H9 (cell line): ENCODE results near the gene SORCS2. TPM values are rescaled to one million over a fixed set of nuclear protein-coding genes. Genes with fewer than 3 reads are reported as not detected.

Experiments used
- DNase-seq: peaks from one replicate; pipeline ENCODE4 v3.0.0-alpha.2; 2017
- H2AFZ ChIP-seq: one replicate; pipeline ENCODE4 v1.6.1; 2013; ENCODE audit warnings: mild to moderate bottlenecking, low read length, control low read depth, moderate library complexity
- H2AK5ac ChIP-seq: 2 replicates; pipeline ENCODE4 v1.6.1; 2013; ENCODE audit warnings: low read length, control low read depth, mixed read lengths; ENCODE audit not compliant: insufficient read length
- H2BK120ac ChIP-seq: one replicate; pipeline ENCODE4 v1.6.1; 2013; ENCODE audit warnings: low read depth, mild to moderate bottlenecking, low read length, control low read depth, inconsistent platforms; ENCODE audit not compliant: poor library complexity, severe bottlenecking
- H2BK12ac ChIP-seq: 2 replicates; pipeline ENCODE4 v1.6.1; 2013; ENCODE audit warnings: low read length, control low read depth, mixed read lengths, low read depth; ENCODE audit not compliant: insufficient read length
- H2BK15ac ChIP-seq: 2 replicates; pipeline ENCODE4 v1.6.1; 2013; ENCODE audit warnings: low read depth, low read length, control low read depth
- H2BK20ac ChIP-seq: one replicate; pipeline ENCODE4 v1.6.1; 2013; ENCODE audit warnings: low read depth, mild to moderate bottlenecking, low read length, control low read depth, inconsistent platforms; ENCODE audit not compliant: poor library complexity, severe bottlenecking
- H2BK5ac ChIP-seq: 2 replicates; pipeline ENCODE4 v1.6.1; 2013; ENCODE audit warnings: low read length, control low read depth, mixed read lengths; ENCODE audit not compliant: insufficient read length
- H3K14ac ChIP-seq: 2 replicates; pipeline ENCODE4 v1.6.1; 2013; ENCODE audit warnings: low read length, control low read depth; ENCODE audit not compliant: insufficient read depth
- H3K18ac ChIP-seq: 2 replicates; pipeline ENCODE4 v1.6.1; 2013; ENCODE audit warnings: low read depth, mild to moderate bottlenecking, mixed read lengths, low read length, control low read depth; ENCODE audit not compliant: insufficient read length
- H3K23ac ChIP-seq: 2 replicates; pipeline ENCODE4 v1.6.1; 2013; ENCODE audit warnings: low read length, control low read depth, mixed read lengths, low read depth; ENCODE audit not compliant: insufficient read length
- H3K23me2 ChIP-seq: 2 replicates; pipeline ENCODE4 v1.6.1; 2013; ENCODE audit warnings: low read depth, mild to moderate bottlenecking, mixed read lengths, low read length, control low read depth; ENCODE audit not compliant: insufficient read length, poor library complexity, severe bottlenecking
- H3K27ac ChIP-seq: 2 replicates; pipeline ENCODE4 v1.5.1; 2013; ENCODE audit warnings: low read length, control low read depth, mixed read lengths, low read depth; ENCODE audit not compliant: insufficient read length
- H3K27me3 ChIP-seq: 2 replicates; pipeline ENCODE4 v1.6.1; 2013; ENCODE audit warnings: low read length, control low read depth, inconsistent platforms; ENCODE audit not compliant: insufficient read depth
- H3K4ac ChIP-seq: 2 replicates; pipeline ENCODE4 v1.6.1; 2013; ENCODE audit warnings: low read depth, mild to moderate bottlenecking, control low read depth, inconsistent platforms, low read length, moderate library complexity
- H3K4me1 ChIP-seq: 2 replicates; pipeline ENCODE4 v1.6.1; 2013; ENCODE audit warnings: low read length, control low read depth, inconsistent platforms; ENCODE audit not compliant: insufficient read depth
- H3K4me2 ChIP-seq: 2 replicates; pipeline ENCODE4 v1.6.1; 2013; ENCODE audit warnings: low read length, control low read depth, mixed read lengths; ENCODE audit not compliant: insufficient read length, insufficient read depth
- H3K56ac ChIP-seq: 2 replicates; pipeline ENCODE4 v1.6.1; 2013; ENCODE audit warnings: low read depth, mild to moderate bottlenecking, mixed read lengths, low read length, control low read depth; ENCODE audit not compliant: insufficient read length
- H3K79me1 ChIP-seq: 2 replicates; pipeline ENCODE4 v1.6.1; 2013; ENCODE audit warnings: low read depth, mild to moderate bottlenecking, moderate library complexity, low read length, control low read depth, inconsistent platforms; ENCODE audit not compliant: insufficient read depth, poor library complexity, severe bottlenecking
- H3K79me2 ChIP-seq: 2 replicates; pipeline ENCODE4 v1.6.1; 2013; ENCODE audit warnings: low read length, control low read depth, inconsistent platforms; ENCODE audit not compliant: insufficient read depth
- H3K9ac ChIP-seq: 2 replicates; pipeline ENCODE4 v1.6.1; 2013; ENCODE audit warnings: low read length, control low read depth, mixed read lengths; ENCODE audit not compliant: insufficient read length; ENCODE audit errors: extremely low read depth
- H3K9me3 ChIP-seq: one replicate; pipeline ENCODE4 v1.6.1; 2013; ENCODE audit warnings: low read depth, low read length, inconsistent platforms; ENCODE audit not compliant: control insufficient read depth
- H3T11ph ChIP-seq: one replicate; pipeline ENCODE4 v1.6.1; 2013; ENCODE audit warnings: mild to moderate bottlenecking, low read length, control low read depth, inconsistent platforms
- H4K20me1 ChIP-seq: one replicate; pipeline ENCODE4 v1.6.1; 2013; ENCODE audit not compliant: control insufficient read depth, insufficient read length, insufficient read depth
- H4K5ac ChIP-seq: 2 replicates; pipeline ENCODE4 v1.6.1; 2013; ENCODE audit warnings: low read depth, mild to moderate bottlenecking, mixed read lengths, low read length, control low read depth; ENCODE audit not compliant: insufficient read length
- H4K8ac ChIP-seq: replicated peaks from 2 replicates; pipeline ENCODE4 v1.6.1; 2013; ENCODE audit warnings: low read length, control low read depth, mixed read lengths, low read depth; ENCODE audit not compliant: insufficient read length
- H4K91ac ChIP-seq: 2 replicates; pipeline ENCODE4 v1.6.1; 2013; ENCODE audit warnings: low read depth, mild to moderate bottlenecking, moderate library complexity, mixed read lengths, low read length, control low read depth; ENCODE audit not compliant: insufficient read length
- H3K27ac Mint-ChIP-seq, 3 experiments: 2 replicates in 2 of 3; 3 replicates in 1 of 3; pipeline ENCODE4 v1.8.0; 2020 to 2021; ENCODE audit warnings: mixed read lengths in 3 of 3, mild to moderate bottlenecking in 1 of 3, moderate library complexity in 1 of 3
- H3K27me3 Mint-ChIP-seq: 2 replicates; pipeline ENCODE4 v1.8.0; 2021; ENCODE audit warnings: low read depth, mild to moderate bottlenecking, moderate library complexity, mixed read lengths
- H3K36me3 Mint-ChIP-seq, 3 experiments: 2 replicates in 2 of 3; 3 replicates in 1 of 3; pipeline ENCODE4 v1.8.0; 2020 to 2021; ENCODE audit warnings: low read depth in 3 of 3, mixed read lengths in 3 of 3; ENCODE audit not compliant: insufficient read depth in 1 of 3
- H3K4me1 Mint-ChIP-seq, 2 experiments: 2 replicates each; pipeline ENCODE4 v1.8.0; 2020; ENCODE audit warnings: mixed read lengths in 2 of 2
- H3K4me3 Mint-ChIP-seq, 2 experiments: 2 replicates in 1 of 2; 3 replicates in 1 of 2; pipeline ENCODE4 v1.8.0; 2020 to 2021; ENCODE audit warnings: mild to moderate bottlenecking in 2 of 2, mixed read lengths in 2 of 2, moderate library complexity in 1 of 2
- H3K9me3 Mint-ChIP-seq, 2 experiments: 2 replicates in 1 of 2; 3 replicates in 1 of 2; pipeline ENCODE4 v1.8.0; 2020; ENCODE audit warnings: mild to moderate bottlenecking in 2 of 2, mixed read lengths in 2 of 2, moderate library complexity in 1 of 2
- CTCF ChIP-seq: fragments of 200-600 bp; sonication (generic); conservative IDR thresholded peaks from 3 replicates; pipeline ENCODE4 v1.8.0; 2021; ENCODE audit warnings: antibody characterized with exemption, mild to moderate bottlenecking
- WGBS: extraction: QIAGEN DNeasy Blood & Tissue Kit; methylation state at CpG from one replicate; pipeline ENCODE4 v1.1.7; 2013; ENCODE audit warnings: missing lambda C conversion rate, low lambda C conversion rate, mixed read lengths; ENCODE audit not compliant: insufficient read length; ENCODE audit errors: extremely low coverage; 5-methylcytosine and 5-hydroxymethylcytosine counted together
- total RNA-seq: library from RNA; stranded (reverse); gene quantifications from 2 replicates; pipeline ENCODE4 v1.2.1, GENCODE V29; 2021

SORCS2 gene
- total RNA-seq, 1 experiment from 2014 or later: 0.57 TPM

GRCh38 chr4:7679406-7680040 lies 487.2 kb downstream of the SORCS2 start:
- Histone ChIP-seq H3T11ph (no peak overlapping the region), H2AFZ (no peak overlapping the region), H2BK20ac (no peak overlapping the region), H3K56ac (no peak overlapping the region), H2BK12ac (no peak overlapping the region), H2BK5ac (no peak overlapping the region), H2AK5ac (no peak overlapping the region), H3K79me1 (no peaks in the 10 kb centered on the region), H3K23ac (no peak overlapping the region), H4K5ac (no peak overlapping the region), H4K20me1 (no peaks in the 10 kb centered on the region), H3K4ac (no peak overlapping the region), H3K9me3 (no peaks in the 10 kb centered on the region), H2BK15ac (no peak overlapping the region), H3K79me2 (no peaks in the 10 kb centered on the region), H3K27ac (no peak overlapping the region), H4K8ac (no peak overlapping the region), H3K23me2 (no peaks in the 10 kb centered on the region), H2BK120ac (no peak overlapping the region), H3K18ac (no peak overlapping the region), H3K4me2 (no peak overlapping the region), H3K9ac (no peak overlapping the region), H4K91ac (no peak overlapping the region), H3K27me3 (no peaks in the 10 kb centered on the region), H3K4me1 (no peaks in the 10 kb centered on the region), H3K14ac (no peak overlapping the region; the same call in 1 of the 2 replicates)
- WGBS: no CpG with 5 or more reads among the region's 11 CpGs
- H3K27me3 Mint-ChIP-seq: peaks cover 12% of the 10 kb centered on the region
- H3K9me3 Mint-ChIP-seq: peaks cover 17 to 19% of the 10 kb centered on the region in 2 experiments
- H3K4me3 Mint-ChIP-seq: no peak overlapping the region
- peaks cover 2 to 20% of the 10 kb centered on the region in 2 experiments; a peak in 3 of 4 replicates for H3K4me1 Mint-ChIP-seq
- H3K36me3 Mint-ChIP-seq: peaks cover 8 to 18% (median 9%) of the 10 kb centered on the region in 3 experiments; a peak in 6 of 7 replicates
- H3K27ac Mint-ChIP-seq: no peak overlapping the region
- DNase-seq: no peak
- no peak for TF ChIP-seq CTCF
